HK-2 (cell line): ENCODE measurements around the gene ZNF730.
"Not testable (repeated sequence)": the region's sequence is repeated elsewhere in the genome, so short reads cannot be mapped to it uniquely, and the experiment has no call there.

ENCODE experiments used
- DNase-seq: peaks from one replicate; pipeline ENCODE4 v3.0.0-alpha.2; 2018; ENCODE audit not compliant: unreplicated experiment

ZNF730 gene

GRCh38 chr19:23116802-23117571 lies at the start of gene ZNF730:
ZNF730 (plus strand) TSS chr19:23117025; CDS start chr19:23117174, 149 bp downstream.
- DNase-seq = peak; percentile 24

- DNase-seq = no peak
These were observed 46.3 kb upstream of the ZNF730 start for GRCh38 chr19:23070353-23071146.

- no peak for DNase-seq
These were observed 45.7 kb upstream of the ZNF730 start for GRCh38 chr19:23071147-23071511.

- DNase-seq = peak; percentile 65
These were observed 41.6 kb upstream of the ZNF730 start for GRCh38 chr19:23075031-23075733.

- not testable (repeated sequence) for DNase-seq
These were observed 39.0 kb upstream of the ZNF730 start for GRCh38 chr19:23077776-23078175.

GRCh38 chr19:23093832-23094231 lies 23.0 kb upstream of the ZNF730 start:
- DNase-seq = no peak

- DNase-seq = no peak
These were observed 21.4 kb upstream of the ZNF730 start for GRCh38 chr19:23095418-23095817.

GRCh38 chr19:23098286-23098685 lies 18.5 kb upstream of the ZNF730 start:
- DNase-seq = no peak

GRCh38 chr19:23098988-23099387 lies 17.8 kb upstream of the ZNF730 start:
- DNase-seq = no peak

GRCh38 chr19:23099966-23100365 lies 16.9 kb upstream of the ZNF730 start:
- DNase-seq = no peak

- DNase-seq = peak; percentile 31
These were observed 15.6 kb upstream of the ZNF730 start for GRCh38 chr19:23101241-23101640.

GRCh38 chr19:23118400-23118799 lies 1.6 kb downstream of the ZNF730 start:
- no peak for DNase-seq

GRCh38 chr19:23134211-23134610 lies 17.4 kb downstream of the ZNF730 start:
- DNase-seq = not testable (repeated sequence)

- no peak for DNase-seq
These were observed 29.0 kb downstream of the ZNF730 start for GRCh38 chr19:23145617-23146415.

GRCh38 chr19:23160766-23161165 lies 43.9 kb downstream of the ZNF730 start:
- no peak for DNase-seq

- not testable (repeated sequence) for DNase-seq
These were observed 51.5 kb downstream of the ZNF730 start for GRCh38 chr19:23168286-23168685.

- no peak for DNase-seq
These were observed 66.4 kb downstream of the ZNF730 start for GRCh38 chr19:23183251-23183650.

- no peak for DNase-seq
These were observed 73.5 kb downstream of the ZNF730 start for GRCh38 chr19:23190341-23190740.
